Kidney (tissue), 14 donors: Measurements from ENCODE around the gene COBL. TPM values are rescaled to one million over a fixed set of nuclear protein-coding genes. Genes with fewer than 3 reads are reported as not detected.

ENCODE experiments used
- DNase-seq, 5 donors: peaks; one replicate each; pipeline ENCODE4 v3.0.0-alpha.2; 2013 to 2020
- FAIRE-seq: peaks from 2 replicates; lab custom pipeline; 2012; peaks lifted over from hg19 to GRCh38; lab: Jason Lieb, UNC
- H3K27ac ChIP-seq, 2 donors: one replicate each; pipeline ENCODE4 v1.7.0; 2013; ENCODE audit warnings: low read depth in 2 of 2, low read length in 2 of 2, inconsistent platforms in 1 of 2
- H3K27me3 ChIP-seq: one replicate; pipeline ENCODE4 v1.7.1; 2013; ENCODE audit warnings: low read length, inconsistent platforms; ENCODE audit not compliant: control insufficient read depth, insufficient read depth
- H3K36me3 ChIP-seq, 3 donors: one replicate each; pipeline versions ENCODE4 v1.7.0 to v1.7.1; 2013; ENCODE audit warnings: low read length in 3 of 3, control low read depth in 1 of 3, inconsistent platforms in 1 of 3; ENCODE audit not compliant: insufficient read depth in 3 of 3, control insufficient read depth in 2 of 3
- H3K4me1 ChIP-seq, 3 donors: one replicate each; pipeline versions ENCODE4 v1.7.0 to v1.7.1; 2013; ENCODE audit warnings: low read length in 3 of 3, inconsistent platforms in 1 of 3, low read depth in 1 of 3; ENCODE audit not compliant: control insufficient read depth in 2 of 3, insufficient read depth in 2 of 3
- H3K4me3 ChIP-seq, 3 donors: one replicate each; pipeline versions ENCODE4 v1.7.0 to v1.8.1; 2013; ENCODE audit warnings: low read length in 3 of 3, control low read depth in 1 of 3, inconsistent platforms in 1 of 3
- H3K9ac ChIP-seq, 3 donors: one replicate each; pipeline versions ENCODE4 v1.7.0 to v1.7.1; 2013; ENCODE audit warnings: low read length in 3 of 3, control low read depth in 1 of 3, inconsistent platforms in 1 of 3
- H3K9me3 ChIP-seq, 3 donors: one replicate each; pipeline versions ENCODE4 v1.7.0 to v1.7.1; 2013; ENCODE audit warnings: low read length in 3 of 3, control low read depth in 1 of 3, inconsistent platforms in 1 of 3; ENCODE audit not compliant: control insufficient read depth in 2 of 3, insufficient read depth in 1 of 3
- intact Hi-C: fragments of 100-400 bp; cut with DNase I; formaldehyde crosslinking; loops from one replicate; pipeline ENCODE4 v1.11.1; 2022
- polyA plus RNA-seq: library from polyadenylated mRNA; stranded (reverse); fragments of 350-450 nt; fragmentation: Illumina TruSeq; extraction: RNeasy Lipid Tissue Mini Kit (QIAGEN cat#74804); gene quantifications from one replicate; pipeline ENCODE4 v1.2.3, GENCODE V29; 2014; ENCODE audit warnings: low read depth, low replicate concordance; ENCODE audit not compliant: insufficient read depth
- total RNA-seq: library from RNA; stranded (reverse); fragmentation: NEBNext Ultra II Directional; extraction: Animal tissue kit (Norgen Biotek cat#: 25700); gene quantifications from one replicate; pipeline ENCODE4 v1.2.1, GENCODE V29; 2021
- TF ChIP-seq, protein P1 (sequence below): IDR thresholded peaks from 3 replicates; pipeline ENCODE4 v1.5.1; 2012; ENCODE audit warnings: mild to moderate bottlenecking, moderate library complexity, borderline replicate concordance; ENCODE audit not compliant: insufficient read depth; ENCODE audit errors: extremely low read depth
- donor health status: control.
- donor health status: control.
- donor health status: control.
- donor health status: control.
- donor health status: control.
- donor health status: DM: yes; HTN: yes; CAD: no.
- donor health status: Normal renal cell carcinoma (clear cell type).

Gene COBL
- total and polyA plus RNA-seq, 2 donors from 2014 or later, result 9.8 to 42.7 TPM

DNA sequence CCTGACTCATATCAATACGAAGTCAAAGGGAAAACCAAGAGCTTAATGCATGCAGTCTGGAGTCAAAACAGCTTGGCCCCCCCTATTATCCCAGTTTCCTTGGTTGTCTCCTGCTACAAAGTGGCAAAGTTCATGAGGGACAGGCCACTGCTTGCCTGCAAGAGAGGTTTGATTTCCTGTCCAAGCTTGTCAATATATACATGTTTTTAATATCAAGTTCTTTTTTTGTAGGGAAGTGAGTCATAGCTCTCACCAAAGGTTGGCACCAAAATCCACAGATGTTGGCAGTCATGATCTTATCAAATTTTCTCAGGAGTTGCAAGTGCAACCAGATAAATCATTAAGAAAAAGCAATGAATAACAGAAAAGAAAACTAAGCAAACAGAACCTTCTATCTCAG lies 176.8 kb downstream of the COBL start:
- Histone ChIP-seq H3K27ac (no peak overlapping the region), H3K9me3 (no peaks in the 10 kb centered on the region), H3K36me3 (no peaks in the 10 kb centered on the region), H3K9ac (no peak overlapping the region), H3K4me3 (no peak overlapping the region), H3K27me3 (no peaks in the 10 kb centered on the region), H3K4me1 (peaks cover 0 to 3% (median 0%) of the 10 kb centered on the region in 3 donors)
- TF ChIP-seq, protein P1, sequence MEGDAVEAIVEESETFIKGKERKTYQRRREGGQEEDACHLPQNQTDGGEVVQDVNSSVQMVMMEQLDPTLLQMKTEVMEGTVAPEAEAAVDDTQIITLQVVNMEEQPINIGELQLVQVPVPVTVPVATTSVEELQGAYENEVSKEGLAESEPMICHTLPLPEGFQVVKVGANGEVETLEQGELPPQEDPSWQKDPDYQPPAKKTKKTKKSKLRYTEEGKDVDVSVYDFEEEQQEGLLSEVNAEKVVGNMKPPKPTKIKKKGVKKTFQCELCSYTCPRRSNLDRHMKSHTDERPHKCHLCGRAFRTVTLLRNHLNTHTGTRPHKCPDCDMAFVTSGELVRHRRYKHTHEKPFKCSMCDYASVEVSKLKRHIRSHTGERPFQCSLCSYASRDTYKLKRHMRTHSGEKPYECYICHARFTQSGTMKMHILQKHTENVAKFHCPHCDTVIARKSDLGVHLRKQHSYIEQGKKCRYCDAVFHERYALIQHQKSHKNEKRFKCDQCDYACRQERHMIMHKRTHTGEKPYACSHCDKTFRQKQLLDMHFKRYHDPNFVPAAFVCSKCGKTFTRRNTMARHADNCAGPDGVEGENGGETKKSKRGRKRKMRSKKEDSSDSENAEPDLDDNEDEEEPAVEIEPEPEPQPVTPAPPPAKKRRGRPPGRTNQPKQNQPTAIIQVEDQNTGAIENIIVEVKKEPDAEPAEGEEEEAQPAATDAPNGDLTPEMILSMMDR, result no peak
- intact Hi-C loops, result loop anchor here (10.0 kb wide), 1 partner anchor 675 kb away; no protein-coding TSS in a partner anchor
- FAIRE-seq (no peak), DNase-seq (no peak)

DNA sequence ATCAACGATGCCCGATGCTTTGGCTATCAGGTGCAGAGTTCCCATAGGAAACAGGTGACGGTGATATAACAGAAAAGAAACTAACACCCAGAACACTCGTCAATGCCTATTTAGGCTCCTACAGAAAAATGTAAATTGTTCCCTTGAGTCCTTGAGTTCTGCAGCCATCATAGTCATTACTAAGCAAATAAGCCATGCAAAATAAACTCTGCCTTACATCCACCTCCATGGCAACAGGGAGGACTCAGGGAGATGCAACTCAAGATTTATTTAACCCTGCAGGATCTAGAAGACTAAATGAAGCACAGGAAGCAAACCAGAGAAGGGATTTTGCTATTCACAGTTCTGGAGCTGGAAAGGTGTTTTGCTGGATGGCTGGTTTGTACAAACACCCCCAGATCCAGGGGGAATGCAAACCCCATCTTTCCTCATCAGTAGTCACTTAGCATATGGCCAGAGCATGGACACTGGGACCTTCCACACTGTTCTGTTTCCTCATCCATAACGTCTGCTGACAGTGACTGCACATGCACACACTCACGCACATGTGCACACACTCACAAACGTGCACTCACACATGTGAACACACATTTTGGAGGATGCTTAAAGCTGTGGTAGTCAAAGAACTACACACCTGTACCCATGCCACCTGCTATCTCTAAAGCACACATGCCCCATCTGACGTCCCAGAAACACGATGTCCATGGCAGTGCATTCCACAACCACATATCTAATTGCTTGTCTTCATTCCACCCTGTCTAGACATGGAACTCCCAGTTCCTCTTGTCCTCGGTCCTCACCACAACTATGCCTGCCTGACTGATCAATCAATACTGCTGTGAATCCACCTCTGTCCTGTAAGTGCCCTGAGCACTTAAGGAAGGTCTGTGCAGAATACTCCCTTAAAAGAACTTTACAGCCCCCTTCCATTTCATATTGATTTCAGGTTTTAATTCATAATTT lies 178.2 kb downstream of the COBL start:
- Histone ChIP-seq H3K27ac (no peak overlapping the region), H3K9ac (no peak overlapping the region), H3K4me1 (peaks cover 0 to 3% (median 0%) of the 10 kb centered on the region in 3 donors), H3K27me3 (no peaks in the 10 kb centered on the region), H3K4me3 (no peak overlapping the region), H3K36me3 (no peaks in the 10 kb centered on the region), H3K9me3 (no peaks in the 10 kb centered on the region)
- intact Hi-C loops, result no loop called here
- DNase-seq (no peak), FAIRE-seq (no peak)
- TF ChIP-seq, protein P1, result no peak

DNA sequence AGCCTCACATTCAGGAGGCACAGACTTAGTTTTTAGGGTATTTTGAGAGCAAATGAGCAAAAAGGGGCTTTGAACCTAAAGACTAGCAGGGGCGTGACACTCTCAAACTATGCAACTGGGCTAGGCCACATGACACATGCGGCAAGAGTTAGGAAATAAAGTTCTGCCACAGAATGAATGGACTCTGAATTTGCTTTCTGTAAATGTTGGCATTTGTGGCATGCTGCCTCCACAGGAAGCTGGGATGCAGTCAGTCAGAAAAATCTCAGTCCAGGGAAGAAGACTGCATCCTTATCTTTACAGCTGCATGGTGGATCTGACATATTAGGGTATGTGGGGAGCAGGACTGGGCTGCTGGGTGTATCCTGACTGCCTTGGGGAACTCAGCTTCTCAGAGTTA lies 181.0 kb downstream of the COBL start:
- Histone ChIP-seq H3K9me3 (no peaks in the 10 kb centered on the region), H3K36me3 (peaks cover 0 to 8% (median 0%) of the 10 kb centered on the region in 3 donors), H3K9ac (no peak overlapping the region), H3K4me3 (no peak overlapping the region), H3K27me3 (no peaks in the 10 kb centered on the region), H3K27ac (no peak overlapping the region), H3K4me1 (peaks cover 0 to 3% (median 0%) of the 10 kb centered on the region in 3 donors)
- FAIRE-seq (no peak), DNase-seq (no peak)
- intact Hi-C loops, result no loop called here
- TF ChIP-seq, protein P1, result no peak
